Right forelimb (tissue), 1 donor: ENCODE measurements around the gene DGKQ.
A peak's percentile ranks its signal among the peaks of the same experiment; 100 is the strongest.
"Not testable (repeated sequence)": the region's sequence is repeated elsewhere in the genome, so short reads cannot be mapped to it uniquely, and the experiment has no call there.

ENCODE experiments used
- DNase-seq: peaks from one replicate; pipeline ENCODE4 v3.0.0-alpha.2; 2018

DGKQ gene

GRCh38 chr4:948101-948935 is 25.1 kb downstream of the DGKQ start:
- DNase-seq = peak; percentile 32

GRCh38 chr4:947491-947971 is 25.8 kb downstream of the DGKQ start:
- DNase-seq = peak; percentile 21

- DNase-seq = peak; percentile 38
Measured at GRCh38 chr4:946517-947471, 26.6 kb downstream of the DGKQ start.

GRCh38 chr4:946103-946450 is 27.3 kb downstream of the DGKQ start:
- no peak for DNase-seq

- DNase-seq = peak; percentile 37
Measured at GRCh38 chr4:945274-946102, 27.9 kb downstream of the DGKQ start.

GRCh38 chr4:939508-939907 is 33.9 kb downstream of the DGKQ start:
- DNase-seq = not testable (repeated sequence)

- no peak for DNase-seq
Measured at GRCh38 chr4:932713-933070, 40.7 kb downstream of the DGKQ start.

GRCh38 chr4:931960-932712 is 41.2 kb downstream of the DGKQ start, which contains the start of the genes GAK and TMEM175:
Gene GAK (minus strand): TSS chr4:932316. CDS start chr4:932187, 129 bp downstream.
Gene TMEM175 (plus strand): TSS chr4:932460. CDS start chr4:947740, 15,280 bp downstream.
- DNase-seq = peak; percentile 97

GRCh38 chr4:931194-931959 is 42.0 kb downstream of the DGKQ start:
- peak; percentile 45 for DNase-seq

GRCh38 chr4:930827-931193 is 42.6 kb downstream of the DGKQ start:
- peak; percentile 32 for DNase-seq

- DNase-seq = no peak
Measured at GRCh38 chr4:930028-930551, 43.3 kb downstream of the DGKQ start.

GRCh38 chr4:929096-929765 is 44.1 kb downstream of the DGKQ start:
- peak; percentile 28 for DNase-seq

- peak; percentile 23 for DNase-seq
Measured at GRCh38 chr4:927566-927965, 45.8 kb downstream of the DGKQ start.

GRCh38 chr4:926538-926937 is 46.8 kb downstream of the DGKQ start:
- peak; percentile 37 for DNase-seq

- DNase-seq = peak; percentile 30
Measured at GRCh38 chr4:925771-926500, 47.4 kb downstream of the DGKQ start.

- DNase-seq = peak; percentile 11
Measured at GRCh38 chr4:925171-925570, 48.2 kb downstream of the DGKQ start.

- DNase-seq = peak; percentile 20
Measured at GRCh38 chr4:924107-925096, 49.0 kb downstream of the DGKQ start.

GRCh38 chr4:921830-922331 is 51.5 kb downstream of the DGKQ start:
- no peak for DNase-seq
